22Rv1 (cell line): ENCODE results near the gene MLN.
"Not testable (repeated sequence)": the region's sequence is repeated elsewhere in the genome, so short reads cannot be mapped to it uniquely, and the experiment has no call there.

Source experiments
- H3K27ac ChIP-seq: fragments of 450-650 bp; 2 replicates; pipeline ENCODE4 v1.5.1; 2017
- CTCF ChIP-seq: fragments of 450-650 bp; IDR thresholded peaks from 2 replicates; pipeline ENCODE4 v1.5.1; 2017; ENCODE audit warnings: mild to moderate bottlenecking
- ZFX ChIP-seq: fragments of 450-650 bp; IDR thresholded peaks from 2 replicates; pipeline ENCODE4 v1.6.1; 2017; ENCODE audit warnings: antibody characterized with exemption, borderline replicate concordance

MLN gene

GRCh38 chr6:33834401-33835392 lies 30.9 kb upstream of the MLN start:
- no peak for TF ChIP-seq ZFX
- TF ChIP-seq CTCF: no peak
- no peak overlapping the region for H3K27ac ChIP-seq

- no peak overlapping the region for H3K27ac ChIP-seq
- TF ChIP-seq ZFX (no peak), CTCF (no peak)
These were observed 29.8 kb upstream of the MLN start for GRCh38 chr6:33833599-33833998.

GRCh38 chr6:33832831-33833230 lies 29.0 kb upstream of the MLN start:
- H3K27ac ChIP-seq: not testable (repeated sequence)

GRCh38 chr6:33831725-33832124 lies 27.9 kb upstream of the MLN start:
- not testable (repeated sequence) for H3K27ac ChIP-seq

GRCh38 chr6:33830635-33831240 lies 26.9 kb upstream of the MLN start:
- no peak for TF ChIP-seq CTCF
- no peak for TF ChIP-seq ZFX
- no peak overlapping the region for H3K27ac ChIP-seq

GRCh38 chr6:33828764-33829731 lies 25.2 kb upstream of the MLN start:
- H3K27ac ChIP-seq: no peak overlapping the region
- TF ChIP-seq ZFX (no peak), CTCF (no peak)

- peak overlapping the region; percentile 20; the same call in 1 of the 2 replicates for H3K27ac ChIP-seq
- no peak for TF ChIP-seq ZFX
- TF ChIP-seq CTCF: no peak
These were observed 24.6 kb upstream of the MLN start for GRCh38 chr6:33828452-33828763.
